Activated CD8-positive, alpha-beta memory T cell treated with anti-CD3 and anti-CD28 coated beads for 1 hour (primary cell): ENCODE data around the gene RCOR2.
A peak's percentile ranks its signal among the peaks of the same experiment; 100 is the strongest.

Experiments used
- DNase-seq, 2 donors: peaks; one replicate each; pipeline ENCODE4 v3.0.0-alpha.2; 2020; ENCODE audit warnings: low read depth in 1 of 2; ENCODE audit errors: extremely low read depth in 1 of 2

RCOR2 gene

DNA sequence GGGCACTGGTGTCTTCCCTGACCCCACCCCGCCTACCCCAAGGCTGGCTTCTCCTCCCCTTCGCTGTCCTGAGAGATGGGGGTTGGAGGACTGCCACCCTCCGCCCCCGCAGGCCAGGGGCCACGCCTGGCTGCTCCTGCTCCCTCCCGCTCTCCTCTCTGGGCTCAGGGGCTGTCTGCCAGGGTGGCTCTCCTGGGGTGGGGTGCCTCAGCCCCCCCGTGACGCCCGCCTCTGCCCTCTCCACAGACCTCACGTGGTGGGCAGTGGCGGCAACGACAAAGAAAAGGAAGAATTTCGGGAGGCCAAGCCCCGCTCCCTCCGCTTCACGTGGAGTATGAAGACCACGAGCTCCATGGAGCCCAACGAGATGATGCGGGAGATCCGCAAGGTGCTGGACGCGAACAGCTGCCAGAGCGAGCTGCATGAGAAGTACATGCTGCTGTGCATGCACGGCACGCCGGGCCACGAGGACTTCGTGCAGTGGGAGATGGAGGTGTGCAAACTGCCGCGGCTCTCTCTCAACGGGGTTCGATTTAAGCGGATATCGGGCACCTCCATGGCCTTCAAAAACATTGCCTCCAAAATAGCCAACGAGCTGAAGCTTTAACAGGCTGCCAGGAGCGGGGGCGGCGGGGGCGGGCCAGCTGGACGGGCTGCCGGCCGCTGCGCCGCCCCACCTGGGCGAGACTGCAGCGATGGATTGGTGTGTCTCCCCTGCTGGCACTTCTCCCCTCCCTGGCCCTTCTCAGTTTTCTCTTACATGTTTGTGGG lies 8.1 kb downstream of the RCOR2 start:
- DNase-seq = no peak

DNA sequence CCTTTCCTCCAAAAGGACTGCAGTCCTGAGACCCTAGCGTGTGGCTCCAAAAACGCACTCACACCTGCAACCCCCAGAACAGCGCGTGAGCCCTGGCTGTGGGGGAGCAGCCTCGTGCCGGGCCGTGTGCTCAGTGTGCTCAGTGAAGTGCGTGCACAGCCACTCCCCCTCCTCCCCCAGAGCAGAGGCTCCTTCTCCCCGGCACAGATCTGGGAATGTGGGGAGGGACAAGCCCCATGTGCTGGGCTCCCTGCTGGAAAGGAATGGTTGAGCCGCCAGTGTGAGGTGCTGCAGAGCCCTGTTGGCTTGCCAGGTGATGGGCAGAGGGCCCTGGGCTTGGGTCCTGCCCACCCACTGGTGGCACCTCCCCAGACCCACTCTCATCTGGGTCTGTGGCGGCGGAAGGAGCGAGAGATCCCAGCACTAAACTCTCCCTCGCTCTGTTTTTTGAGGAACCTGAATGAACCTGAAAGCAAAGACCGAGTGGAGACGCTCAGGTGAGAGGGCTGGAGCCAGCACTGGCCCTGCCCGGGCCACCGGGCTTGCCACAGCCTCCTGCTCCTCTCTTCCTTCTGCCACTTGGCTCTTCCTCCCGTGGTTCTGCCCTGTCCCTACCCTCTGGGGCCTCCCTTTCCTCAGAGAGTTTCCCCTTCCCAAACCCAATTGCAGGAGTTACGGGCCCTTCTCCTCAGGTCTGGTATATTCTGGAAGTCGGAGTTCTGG lies 9.0 kb downstream of the RCOR2 start:
- no peak for DNase-seq

DNA sequence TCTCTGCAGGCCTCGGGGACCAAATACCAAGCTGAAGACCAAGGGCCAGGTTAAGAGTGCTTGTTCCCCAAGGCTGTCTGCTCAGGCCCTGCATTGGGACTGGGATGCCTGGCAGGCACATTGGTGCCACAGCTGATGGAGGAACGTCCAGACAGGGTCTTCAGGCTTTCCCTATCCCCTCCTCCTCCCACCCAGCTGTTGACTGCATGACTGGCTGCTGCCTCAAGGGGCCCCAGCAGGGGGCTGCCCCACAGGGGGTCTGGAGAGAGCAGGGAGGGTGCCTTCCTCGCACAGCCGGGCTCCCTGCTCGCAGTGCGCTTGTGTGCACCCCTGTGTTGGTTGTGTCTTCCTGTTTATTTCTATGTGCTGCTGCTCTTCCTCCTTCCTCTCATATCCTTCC lies 9.9 kb downstream of the RCOR2 start:
- DNase-seq = no peak

DNA sequence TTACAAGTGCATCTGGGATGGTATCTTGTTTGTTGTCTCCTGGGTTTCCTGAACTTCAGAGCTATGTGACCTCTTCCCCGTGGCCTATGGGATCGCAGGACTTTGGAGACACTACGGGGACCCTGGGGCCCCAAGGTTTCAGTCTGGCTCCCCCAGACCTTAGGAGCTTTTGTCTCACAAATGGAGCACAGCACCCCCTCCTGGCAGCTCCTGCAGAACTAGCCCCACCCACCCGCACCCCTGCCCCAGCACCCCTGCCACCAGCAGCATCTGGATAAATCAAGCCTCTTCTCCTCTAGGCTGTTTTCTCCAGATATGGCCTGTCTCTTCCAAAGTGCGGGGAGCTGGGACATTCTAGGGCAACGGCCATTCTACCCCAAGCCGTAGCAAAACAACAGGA lies 10.4 kb downstream of the RCOR2 start:
- DNase-seq = peak in 1 of 2 donors; percentile 46

DNA sequence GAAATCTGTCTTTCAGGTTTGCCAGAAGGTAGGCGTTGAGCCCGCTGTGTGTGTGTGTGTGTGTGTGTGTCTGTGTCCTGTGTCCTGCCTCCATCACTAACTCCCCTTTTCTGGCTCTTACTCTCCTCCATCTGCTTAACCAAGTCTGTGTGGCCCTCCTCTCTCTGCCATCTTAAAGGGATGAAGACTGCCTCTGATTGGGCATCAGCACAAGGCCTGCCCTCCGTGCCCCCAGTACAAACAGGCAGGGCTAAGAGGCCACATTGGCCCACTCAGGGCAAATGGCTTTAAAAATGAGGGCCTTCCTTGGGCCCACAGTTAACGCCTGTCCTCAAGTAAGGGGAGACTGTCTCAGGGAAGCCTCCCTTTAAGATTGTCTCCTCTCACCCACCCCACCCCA lies 10.9 kb downstream of the RCOR2 start:
- no peak for DNase-seq

DNA sequence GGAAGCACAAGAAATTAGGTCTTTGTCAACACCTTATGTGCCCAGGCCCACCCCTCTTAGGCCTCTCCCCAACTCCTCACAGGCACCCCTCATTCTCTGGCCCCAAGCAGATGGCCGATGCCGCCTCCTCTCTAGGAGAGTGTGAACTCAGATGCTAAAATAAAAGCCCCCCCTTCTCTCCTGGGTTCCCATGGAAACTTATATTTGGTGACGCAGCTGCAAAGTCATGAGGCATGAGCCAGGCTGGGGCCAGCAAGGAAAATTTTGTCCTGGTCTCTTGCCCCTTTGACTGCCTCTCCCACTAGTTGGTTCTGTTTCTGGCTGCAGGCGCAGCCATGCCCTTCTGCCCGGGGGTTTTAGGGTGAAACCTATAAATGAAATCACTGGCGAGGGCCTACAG lies 11.8 kb downstream of the RCOR2 start:
- DNase-seq = no peak

DNA sequence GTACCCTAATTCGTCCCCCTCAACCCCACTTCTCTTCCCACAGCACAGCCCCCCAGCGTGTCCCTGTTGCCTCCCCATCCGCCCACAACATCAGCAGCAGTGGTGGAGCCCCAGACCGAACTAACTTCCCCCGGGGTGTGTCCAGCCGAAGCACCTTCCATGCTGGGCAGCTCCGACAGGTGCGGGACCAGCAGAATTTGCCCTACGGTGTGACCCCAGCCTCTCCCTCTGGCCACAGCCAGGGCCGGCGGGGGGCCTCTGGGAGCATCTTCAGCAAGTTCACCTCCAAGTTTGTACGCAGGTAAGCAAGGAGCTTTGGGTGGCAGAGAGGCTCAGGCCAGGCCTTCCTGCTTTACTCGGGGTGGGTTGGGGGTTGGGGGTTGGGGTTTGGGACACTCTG lies 12.2 kb downstream of the RCOR2 start:
- no peak for DNase-seq

DNA sequence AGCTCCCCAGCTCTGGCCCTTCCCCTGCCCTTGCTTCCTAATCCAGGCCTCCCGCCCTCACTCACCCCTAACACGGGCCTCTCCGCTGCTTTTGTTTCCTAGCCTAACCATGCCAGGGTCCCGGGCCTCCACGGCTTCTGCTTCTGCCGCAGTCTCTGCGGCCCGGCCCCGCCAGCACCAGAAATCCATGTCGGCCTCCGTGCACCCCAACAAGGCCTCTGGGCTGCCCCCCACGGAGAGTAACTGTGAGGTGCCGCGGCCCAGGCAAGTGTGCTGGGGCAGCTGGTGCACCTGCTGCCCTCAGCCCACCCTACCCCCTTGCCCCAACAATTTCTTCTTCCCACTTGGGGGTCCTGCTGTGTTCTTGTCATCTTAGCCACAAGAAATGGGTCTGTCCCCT lies 13.1 kb downstream of the RCOR2 start:
- no peak for DNase-seq

DNA sequence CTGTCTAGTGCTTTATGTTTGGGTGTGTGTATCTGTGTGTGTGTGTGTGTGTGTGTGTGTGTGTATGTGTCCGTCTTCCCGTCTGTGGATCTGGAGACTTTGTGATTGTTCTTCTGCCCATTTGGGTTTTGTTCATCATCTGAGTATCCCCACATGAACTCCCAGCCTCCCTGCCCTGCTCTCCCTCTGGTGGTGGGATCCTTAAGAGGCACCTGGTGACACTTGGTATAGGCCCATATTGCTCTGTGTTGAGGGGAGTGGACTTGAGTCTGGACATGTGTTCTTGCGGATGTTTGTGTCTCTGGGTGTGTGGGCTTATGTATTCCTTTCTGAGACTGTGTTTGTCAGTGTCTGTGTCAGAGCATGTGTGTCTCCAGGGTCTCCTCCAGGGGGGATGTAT lies 15.3 kb downstream of the RCOR2 start:
- DNase-seq = no peak

DNA sequence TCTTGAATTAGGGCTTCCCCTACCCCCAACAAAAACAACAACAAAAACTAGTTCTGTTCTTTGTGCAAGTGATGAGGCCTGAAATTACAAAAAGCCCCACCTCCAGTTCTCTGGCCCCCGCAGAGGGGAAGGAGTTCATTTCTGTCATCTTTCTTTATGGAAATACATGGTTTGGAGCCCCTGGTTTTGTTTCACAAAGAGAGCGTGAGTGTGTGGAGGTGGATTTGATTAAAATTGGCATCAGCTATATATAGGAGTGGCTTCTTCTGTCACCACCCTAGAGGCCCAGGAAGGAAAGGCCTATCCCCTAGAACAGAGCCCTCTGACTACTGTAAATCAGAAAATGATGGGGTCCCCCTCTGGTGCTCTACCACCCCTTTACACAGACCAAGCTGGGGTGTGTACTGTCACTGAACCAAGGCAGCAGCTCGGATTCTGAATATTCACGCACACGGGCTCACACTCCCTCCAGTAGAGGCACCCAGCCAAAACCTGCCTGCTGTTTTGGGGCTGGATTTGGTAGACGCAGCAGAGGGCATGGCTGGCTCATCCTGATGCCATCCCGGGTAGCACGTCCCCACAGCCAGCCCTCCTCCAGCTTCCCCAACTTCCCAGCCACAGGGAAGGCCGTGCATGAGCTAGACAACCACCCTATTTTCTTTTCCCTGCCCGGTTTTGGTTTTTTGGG lies 19.4 kb downstream of the RCOR2 start:
- no peak for DNase-seq

DNA sequence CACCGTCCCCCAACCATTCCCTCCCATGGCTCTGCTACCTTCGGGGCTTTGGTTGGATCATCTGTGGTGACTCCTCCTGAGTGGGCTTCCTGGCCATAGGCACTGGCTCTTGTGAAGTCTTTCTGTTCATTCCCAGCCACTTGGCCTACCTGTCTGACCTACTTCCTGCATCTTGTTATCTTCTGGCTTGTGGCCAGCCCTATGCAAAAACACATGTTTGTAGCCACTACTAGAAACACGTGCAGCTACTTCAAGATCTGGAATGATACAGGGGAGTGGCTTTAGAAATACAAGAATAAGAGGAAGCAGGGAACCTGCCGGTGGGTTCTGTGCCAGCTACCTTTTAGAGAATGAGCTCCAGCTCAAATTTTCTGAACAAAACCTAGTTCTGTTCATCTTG lies 20.9 kb downstream of the RCOR2 start:
- DNase-seq = no peak

DNA sequence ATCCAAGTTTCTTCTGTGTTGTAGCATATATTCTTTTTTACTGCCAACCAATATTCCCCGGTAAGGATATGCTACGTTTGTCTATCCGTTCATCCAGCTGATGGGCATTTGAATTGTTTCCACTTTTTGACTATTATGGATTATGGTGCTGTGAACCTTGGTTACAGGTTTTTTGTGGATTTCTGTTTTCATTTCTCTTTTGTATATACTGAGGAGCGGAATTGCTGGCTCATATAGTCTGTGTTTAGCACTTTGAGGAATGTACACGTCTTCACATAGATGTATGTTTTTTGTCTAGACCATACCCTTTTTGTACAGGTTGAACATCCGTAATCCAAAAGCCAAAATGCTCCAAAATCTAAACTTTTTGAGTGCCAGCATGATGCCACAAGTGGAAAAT lies 23.6 kb downstream of the RCOR2 start:
- DNase-seq = no peak

DNA sequence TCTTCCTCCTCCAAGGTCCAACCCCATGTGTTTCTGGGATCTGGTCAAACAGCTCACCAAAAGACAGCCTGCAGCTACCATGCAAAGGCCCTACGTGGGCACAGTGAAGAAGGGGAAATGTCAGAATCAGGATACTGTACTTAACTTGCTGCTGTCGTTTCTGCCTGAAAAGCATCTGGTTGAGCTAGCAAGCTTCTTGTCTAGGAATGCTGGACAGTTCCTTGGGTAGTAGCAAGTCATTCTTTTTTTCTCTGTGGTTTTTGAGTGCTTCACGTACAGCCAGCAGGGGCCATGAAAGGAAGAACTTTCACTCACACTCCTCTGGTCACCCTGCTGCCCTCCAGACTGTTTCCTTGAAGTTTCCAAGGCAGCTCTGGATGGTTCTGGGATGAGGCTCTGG lies 24.7 kb downstream of the RCOR2 start:
- DNase-seq = no peak

DNA sequence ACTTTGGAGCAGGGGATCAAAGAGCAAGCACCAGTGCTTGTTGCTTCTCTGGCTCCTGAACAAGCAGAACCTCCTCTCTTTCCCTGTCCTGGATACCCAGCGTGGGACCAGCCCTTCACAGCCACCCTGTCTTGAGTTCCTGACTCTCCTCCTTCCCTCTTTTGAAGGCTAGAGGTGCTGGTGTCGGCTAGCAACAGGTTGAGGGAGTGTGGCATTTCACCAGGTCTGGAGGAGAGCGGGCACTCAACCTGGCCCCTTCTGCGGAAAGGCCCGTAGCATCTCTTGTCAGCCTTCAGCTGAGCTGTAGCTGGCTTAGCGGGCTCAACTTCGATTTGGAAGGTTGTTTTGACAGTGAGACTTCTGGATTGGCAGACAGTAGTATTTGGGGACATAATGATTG lies 26.6 kb downstream of the RCOR2 start:
- DNase-seq = no peak

DNA sequence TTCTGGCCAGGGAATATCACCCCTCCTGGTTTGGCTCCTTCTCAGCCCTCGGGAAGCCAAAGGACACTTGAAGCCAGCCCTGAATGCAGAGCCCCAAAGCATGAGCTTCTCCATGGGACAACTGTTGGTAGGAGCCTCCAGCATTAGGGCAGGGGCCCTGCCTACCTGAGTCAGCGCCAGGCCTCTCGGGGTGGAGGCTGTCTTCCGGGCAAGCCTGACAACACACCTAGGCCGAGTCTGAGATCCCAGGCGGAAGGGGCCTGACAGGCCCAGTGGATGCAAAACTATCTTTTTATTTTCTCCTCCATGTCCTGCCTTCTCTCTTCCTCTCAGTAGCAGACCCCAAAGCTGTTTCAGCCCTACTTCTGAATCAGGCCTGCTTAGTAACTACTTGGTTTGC lies 27.6 kb downstream of the RCOR2 start:
- no peak for DNase-seq

DNA sequence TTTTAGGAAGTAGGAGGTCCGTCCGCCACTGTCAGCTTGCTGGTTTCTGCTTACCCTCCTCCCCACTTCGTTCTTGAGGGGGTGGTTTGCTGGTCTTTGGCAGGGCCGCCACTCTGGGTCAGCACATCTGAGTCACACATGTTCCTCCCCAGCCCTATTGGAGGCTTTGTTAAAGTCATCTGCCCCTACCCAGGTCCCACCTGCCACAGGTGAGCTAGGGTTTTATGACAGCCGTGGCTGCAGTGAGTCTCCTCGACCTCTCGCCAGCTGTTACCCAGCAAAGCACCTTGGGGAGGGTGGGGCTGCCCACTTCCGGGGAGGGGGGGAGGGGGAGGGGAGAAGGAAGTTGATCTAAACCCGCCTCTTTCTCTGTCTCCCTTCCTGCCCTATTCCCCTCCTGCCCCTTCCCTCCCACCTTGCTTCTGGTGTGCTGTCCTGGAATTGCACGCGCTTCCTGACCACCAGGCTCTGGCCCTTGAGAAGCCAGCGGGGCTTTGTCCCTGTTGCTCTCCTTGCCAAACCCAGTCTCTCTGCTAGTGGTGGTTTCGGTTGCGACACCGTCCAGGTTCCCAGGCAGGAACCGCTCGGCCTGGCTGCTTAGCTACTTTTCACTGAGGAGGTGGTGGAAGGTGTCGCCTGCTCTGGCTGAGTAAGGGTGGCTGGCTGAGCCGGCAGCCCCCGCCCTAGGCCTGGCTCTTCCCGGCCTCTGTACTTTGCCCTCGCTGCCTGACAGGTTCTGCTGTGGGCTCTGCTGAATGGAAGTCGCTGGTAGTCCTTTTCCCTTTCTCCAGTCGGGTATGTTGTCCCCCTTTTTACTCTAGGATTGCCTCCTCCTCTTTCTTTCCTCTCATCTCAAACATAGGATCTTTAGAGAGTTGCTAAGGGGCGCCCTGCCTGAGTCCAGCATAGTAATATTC lies 28.5 kb downstream of the RCOR2 start:
- peak in 1 of 2 donors; percentile 56 for DNase-seq

DNA sequence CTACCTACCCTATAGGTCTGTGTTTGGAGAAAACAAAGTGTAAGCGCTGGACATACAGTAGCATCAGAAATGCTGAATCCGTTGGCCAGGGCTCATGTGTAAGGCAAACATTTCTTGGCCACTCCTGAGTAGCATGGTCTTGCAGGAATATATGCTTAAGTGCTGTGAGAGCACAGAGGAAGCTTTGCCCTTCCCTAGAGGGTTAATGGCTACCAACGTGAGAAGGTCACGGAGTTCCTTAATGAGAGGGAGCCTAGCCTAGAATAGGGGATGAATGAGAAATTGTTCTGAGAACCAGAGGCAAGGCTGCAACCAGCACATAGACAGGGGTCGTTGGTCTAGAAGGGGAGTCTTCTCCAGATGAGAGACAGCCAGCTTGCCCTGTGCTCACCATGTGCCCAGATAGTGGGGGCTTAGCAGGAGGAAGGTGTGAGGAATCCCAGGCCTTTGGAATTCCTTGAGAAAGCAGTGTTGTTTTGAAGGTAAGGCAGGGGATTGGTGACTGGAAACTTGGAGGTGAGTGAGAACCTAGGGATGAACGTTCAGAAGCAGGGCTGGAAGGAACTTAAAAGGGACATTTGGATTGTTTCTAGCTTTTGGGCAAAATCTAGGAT lies 29.5 kb downstream of the RCOR2 start:
- no peak for DNase-seq

DNA sequence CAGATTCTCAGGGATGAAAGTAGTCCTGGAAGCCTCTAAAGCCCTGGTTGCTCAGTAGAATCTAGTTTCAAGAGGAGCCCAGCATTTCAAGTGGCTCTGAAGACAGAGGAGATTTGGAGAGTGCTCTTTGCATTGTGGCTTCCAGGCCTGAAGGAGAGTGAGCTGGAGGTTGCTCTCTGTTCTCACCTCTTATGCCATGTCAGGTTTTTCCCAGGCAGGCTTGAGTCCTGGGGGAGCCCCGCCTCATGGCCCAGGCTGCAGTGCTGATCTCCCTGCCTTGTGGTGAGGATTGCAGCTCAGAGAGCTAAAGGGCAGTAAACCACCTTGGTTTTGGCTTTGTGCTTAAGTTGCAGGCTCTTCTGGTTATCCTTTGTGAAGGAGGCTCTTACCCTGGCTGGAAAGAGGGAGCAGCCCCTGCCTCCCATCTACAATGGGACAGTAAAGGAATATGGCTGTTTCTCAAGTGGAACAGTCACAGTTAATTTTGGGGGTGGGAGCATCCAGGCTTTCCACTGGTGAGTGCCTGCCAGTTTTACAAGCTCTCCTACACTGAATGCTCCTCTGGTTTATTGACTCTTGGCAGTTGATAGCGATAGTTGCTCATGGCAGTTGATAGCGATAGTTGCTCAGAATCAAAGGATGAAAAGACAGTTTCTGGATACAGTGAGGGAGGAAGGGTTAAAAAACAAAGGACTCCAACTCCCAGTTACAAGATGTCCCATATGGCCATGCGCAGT lies 32.6 kb downstream of the RCOR2 start:
- no peak for DNase-seq

DNA sequence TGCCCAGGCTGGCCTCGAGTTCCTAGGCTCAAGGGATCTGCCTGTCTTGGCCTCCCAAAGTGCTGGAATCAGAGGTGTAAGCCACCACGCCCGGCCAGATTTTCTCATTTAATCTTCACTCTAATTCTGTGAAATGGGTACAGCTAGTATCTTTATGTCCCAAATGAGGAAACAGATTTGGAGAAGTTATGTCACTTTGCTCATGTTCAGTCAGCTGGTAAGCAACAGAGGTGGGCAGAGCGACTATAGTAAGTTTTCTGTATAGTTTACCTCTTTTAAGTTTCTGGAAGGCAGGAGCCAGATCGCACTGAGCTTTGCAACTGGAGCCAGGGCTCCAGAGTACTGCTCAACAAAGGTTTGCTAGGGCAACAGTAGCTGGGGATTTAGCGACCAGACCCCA lies 33.2 kb downstream of the RCOR2 start:
- no peak for DNase-seq
